Large intestine (tissue), 3 donors: ENCODE data around the gene SLC19A1. TPM values are rescaled to one million over a fixed set of nuclear protein-coding genes. Genes with fewer than 3 reads are reported as not detected.

Experiments
- DNase-seq, 2 donors: peaks; one replicate each; pipeline versions ENCODE4 v3.0.0 to v3.0.0-alpha.2; 2013
- H3K27ac ChIP-seq: one replicate; pipeline ENCODE4 v1.5.1; 2013; ENCODE audit warnings: low read length
- H3K27me3 ChIP-seq: 2 replicates; pipeline ENCODE4 v1.6.1; 2013; ENCODE audit warnings: low read length; ENCODE audit not compliant: control insufficient read depth, insufficient read depth
- H3K36me3 ChIP-seq: 2 replicates; pipeline ENCODE4 v1.6.1; 2013; ENCODE audit warnings: low read length; ENCODE audit not compliant: control insufficient read depth, insufficient read depth
- H3K4me1 ChIP-seq: one replicate; pipeline ENCODE4 v1.6.1; 2013; ENCODE audit warnings: low read length; ENCODE audit not compliant: control insufficient read depth, insufficient read depth
- H3K4me3 ChIP-seq: one replicate; pipeline ENCODE4 v1.5.1; 2013; ENCODE audit warnings: low read length
- H3K9me3 ChIP-seq: one replicate; pipeline ENCODE4 v1.6.1; 2013; ENCODE audit warnings: mild to moderate bottlenecking, low read depth, low read length, moderate library complexity; ENCODE audit not compliant: control insufficient read depth
- WGBS: methylation state at CpG from one replicate; pipeline ENCODE4 v1.1.5; 2013; ENCODE audit warnings: low lambda C conversion rate; ENCODE audit not compliant: insufficient coverage; 5-methylcytosine and 5-hydroxymethylcytosine counted together
- polyA plus RNA-seq: library from polyadenylated mRNA; unstranded; fragments of 120-200 nt; gene quantifications from one replicate; pipeline ENCODE4 v1.2.1, GENCODE V29; 2013

The SLC19A1 gene
- polyA plus RNA-seq, 1 donor = 22.1 TPM

DNA sequence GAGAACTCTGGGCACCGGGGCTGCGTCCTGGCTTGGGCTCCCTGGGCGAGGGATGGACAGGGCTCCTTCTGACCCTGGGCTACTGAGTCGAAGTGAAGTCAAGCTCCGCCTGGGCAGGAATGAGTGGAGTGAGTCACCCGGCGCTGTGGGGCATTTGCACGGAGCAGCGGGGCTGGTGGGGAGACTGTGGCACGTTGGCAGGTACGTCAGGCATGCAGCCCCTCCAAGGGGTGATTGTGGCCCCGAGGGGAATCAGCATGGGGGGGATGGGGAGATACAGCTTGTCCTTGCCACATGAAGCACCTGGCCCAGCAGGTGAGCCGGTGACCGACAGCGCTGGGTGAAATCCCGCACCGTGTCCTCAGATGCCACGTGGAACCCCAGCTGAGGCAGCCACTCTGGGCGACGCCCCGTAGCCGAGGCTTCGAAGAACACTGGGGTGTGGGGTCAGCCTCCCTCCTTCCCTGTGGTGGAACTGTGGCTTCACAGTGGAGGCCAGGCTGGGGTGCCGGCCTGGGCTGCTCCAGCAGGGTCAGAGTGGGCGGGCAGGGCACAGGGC, 74.9 kb downstream of the SLC19A1 start:
- H3K27ac ChIP-seq = no peak overlapping the region
- H3K27me3 ChIP-seq = no peaks in the 10 kb centered on the region
- H3K4me1 ChIP-seq = peaks cover 33% of the 10 kb centered on the region
- H3K9me3 ChIP-seq = peaks cover 6% of the 10 kb centered on the region
- WGBS = no CpG with 5 or more reads among the region's 25 CpGs
- H3K4me3 ChIP-seq = no peak overlapping the region
- no peak for DNase-seq
- no peaks in the 10 kb centered on the region for H3K36me3 ChIP-seq

DNA sequence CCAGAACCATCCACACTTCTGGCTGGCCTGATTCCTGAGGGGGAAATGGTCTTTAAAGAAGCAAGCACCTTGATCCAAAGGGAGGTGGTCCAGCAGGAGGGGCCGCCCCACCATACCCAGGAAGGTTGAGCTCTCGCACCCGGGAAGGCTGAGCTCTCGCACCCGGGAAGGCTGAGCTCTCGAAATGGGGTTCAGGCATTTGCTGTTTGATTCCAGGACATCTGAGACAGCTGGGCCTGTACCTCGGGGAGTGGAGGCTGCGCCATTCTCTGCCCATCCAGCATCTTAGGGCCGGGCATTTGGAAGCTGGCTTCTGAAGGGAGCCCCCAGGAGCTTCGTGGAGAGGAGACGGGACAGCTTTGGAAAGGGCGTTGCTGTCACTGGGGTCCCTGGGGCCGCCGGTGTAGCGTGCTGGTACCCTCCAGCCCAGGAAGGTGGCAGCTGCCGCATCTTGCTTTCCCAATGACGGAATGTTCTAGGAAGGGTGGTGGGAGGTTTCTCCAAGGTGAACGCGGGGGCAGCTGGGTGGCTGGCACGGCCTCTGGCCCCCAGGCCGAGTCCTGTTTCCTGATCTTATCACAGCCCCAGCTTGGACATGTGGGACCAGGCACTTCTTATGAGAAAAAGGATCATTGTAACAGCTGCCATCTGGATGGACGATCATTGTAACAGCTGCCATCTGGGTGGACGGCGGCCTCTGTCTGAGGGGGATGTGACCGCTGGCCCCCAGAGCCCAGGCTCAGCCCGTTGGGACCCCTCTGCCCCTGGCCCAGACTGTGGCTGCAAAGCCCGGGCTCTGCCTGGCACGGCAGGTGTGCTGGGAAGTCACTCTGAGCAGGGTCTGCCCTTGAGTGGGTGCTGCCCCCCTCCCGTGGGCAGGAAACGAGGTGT, 75.7 kb downstream of the SLC19A1 start:
- no peak overlapping the region for H3K4me3 ChIP-seq
- no peak overlapping the region for H3K27ac ChIP-seq
- no peaks in the 10 kb centered on the region for H3K36me3 ChIP-seq
- peaks cover 26% of the 10 kb centered on the region for H3K4me1 ChIP-seq
- DNase-seq = no peak
- WGBS = no CpG with 5 or more reads among the region's 30 CpGs
- H3K27me3 ChIP-seq = no peaks in the 10 kb centered on the region
- H3K9me3 ChIP-seq = peaks cover 6% of the 10 kb centered on the region

DNA sequence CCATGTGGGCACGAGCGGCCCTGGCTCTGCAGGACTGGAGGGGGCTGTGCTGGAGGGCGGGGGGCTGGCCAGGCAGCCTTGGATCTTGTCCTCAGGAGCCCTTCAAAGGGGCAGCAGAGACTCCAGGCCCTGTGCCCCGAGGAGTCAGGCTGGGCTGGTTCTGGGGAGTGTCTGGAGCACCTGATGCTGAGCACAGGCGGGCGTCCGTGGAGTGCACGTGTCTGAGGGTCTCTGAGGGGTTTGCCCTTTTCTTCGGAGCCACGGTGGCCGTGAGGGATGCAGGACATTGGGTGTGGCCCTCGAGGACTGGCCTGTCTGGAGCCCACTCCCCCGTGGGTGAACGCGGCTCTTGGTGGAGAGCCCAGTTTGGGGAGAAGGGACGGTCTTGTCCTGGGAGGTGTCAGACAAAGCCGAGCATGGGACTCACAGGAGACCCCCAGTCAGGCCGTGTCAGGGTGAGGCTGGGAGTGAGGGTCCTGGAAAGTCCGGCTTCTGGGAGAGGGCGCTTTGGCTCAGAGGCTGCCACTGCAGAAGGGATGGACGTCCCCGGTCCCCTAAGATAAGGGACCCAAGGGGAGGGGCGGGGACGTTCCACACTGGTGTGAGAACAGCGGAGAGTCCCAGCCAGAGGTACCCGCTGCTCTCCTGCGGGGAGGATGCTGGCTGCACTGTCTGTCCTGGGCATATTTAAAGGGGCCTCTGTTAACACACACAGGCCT, 76.5 kb downstream of the SLC19A1 start:
- Histone ChIP-seq H3K27me3 (no peaks in the 10 kb centered on the region), H3K36me3 (no peaks in the 10 kb centered on the region), H3K27ac (no peak overlapping the region), H3K9me3 (peaks cover 13% of the 10 kb centered on the region), H3K4me3 (no peak overlapping the region), H3K4me1 (peaks cover 18% of the 10 kb centered on the region)
- WGBS = no CpG with 5 or more reads among the region's 27 CpGs
- DNase-seq = no peak

DNA sequence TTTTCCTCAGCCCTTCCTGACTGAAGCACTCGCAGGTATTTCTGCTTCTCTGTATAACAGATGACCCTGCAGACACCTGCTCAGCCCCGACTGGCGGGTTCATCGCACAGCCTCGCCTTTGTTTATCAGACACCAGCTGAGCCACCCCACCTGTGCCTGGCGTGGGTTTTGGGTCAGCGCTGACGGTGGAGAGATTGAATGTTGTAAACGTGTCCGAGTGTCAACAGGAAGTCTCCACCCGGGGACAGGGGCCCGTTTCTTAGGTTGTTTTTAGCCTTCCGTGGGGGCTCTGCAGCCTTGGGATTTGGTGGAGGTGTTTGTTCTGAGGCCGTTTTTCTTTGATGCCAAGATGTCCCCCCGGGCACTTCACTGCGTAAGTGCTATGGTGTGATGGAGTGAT, 77.1 kb downstream of the SLC19A1 start:
- no CpG with 5 or more reads among the region's 16 CpGs for WGBS
- H3K4me3 ChIP-seq = no peak overlapping the region
- H3K36me3 ChIP-seq = no peaks in the 10 kb centered on the region
- no peak overlapping the region for H3K27ac ChIP-seq
- H3K4me1 ChIP-seq = peaks cover 12% of the 10 kb centered on the region
- no peaks in the 10 kb centered on the region for H3K27me3 ChIP-seq
- H3K9me3 ChIP-seq = peaks cover 15% of the 10 kb centered on the region
- no peak for DNase-seq

DNA sequence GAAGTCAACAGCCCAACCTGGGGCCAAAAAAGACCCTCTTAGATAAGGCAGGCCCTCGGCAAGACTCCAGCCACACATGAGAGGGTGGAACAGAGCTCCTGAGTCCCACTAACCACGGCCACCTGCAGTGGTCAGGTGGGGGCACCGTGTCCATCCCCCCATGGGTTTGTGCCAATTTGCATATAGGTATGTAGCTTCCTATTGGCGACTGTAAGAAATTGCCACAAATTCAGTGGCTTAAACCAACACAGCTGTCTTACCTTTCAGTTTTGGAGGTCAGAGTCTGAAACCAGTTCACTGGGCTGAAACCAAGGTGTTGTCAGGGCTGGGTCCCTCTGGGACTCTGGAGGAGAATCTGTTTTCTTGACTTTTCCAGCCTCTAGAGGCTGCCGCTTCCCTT, 77.9 kb downstream of the SLC19A1 start:
- no peaks in the 10 kb centered on the region for H3K27me3 ChIP-seq
- peaks cover 6% of the 10 kb centered on the region for H3K4me1 ChIP-seq
- peaks cover 17% of the 10 kb centered on the region for H3K9me3 ChIP-seq
- no peak overlapping the region for H3K4me3 ChIP-seq
- no peak for DNase-seq
- no peaks in the 10 kb centered on the region for H3K36me3 ChIP-seq
- no peak overlapping the region for H3K27ac ChIP-seq
- no CpG with 5 or more reads among the region's 5 CpGs for WGBS

DNA sequence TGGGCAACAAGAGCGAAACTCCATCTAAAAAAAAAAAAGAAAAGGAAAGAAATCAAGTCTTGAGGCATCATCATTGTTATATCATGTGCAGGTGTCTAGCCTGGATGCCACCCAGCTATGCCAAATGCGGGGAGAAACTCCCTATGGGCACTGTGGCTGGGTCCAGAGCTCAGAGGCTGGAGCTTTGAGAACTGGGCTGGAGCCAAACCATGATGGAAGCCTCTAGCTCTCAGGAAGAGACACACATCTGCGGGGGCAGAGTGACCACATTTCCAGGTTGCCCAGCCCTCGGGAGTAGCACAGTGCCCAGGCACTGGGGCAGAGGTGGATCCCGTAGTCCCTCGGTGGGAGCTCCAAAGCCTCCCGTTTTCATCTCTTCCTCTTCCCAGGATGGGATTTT, 78.4 kb downstream of the SLC19A1 start:
- Histone ChIP-seq H3K36me3 (no peaks in the 10 kb centered on the region), H3K4me1 (peaks cover 2% of the 10 kb centered on the region), H3K9me3 (peaks cover 17% of the 10 kb centered on the region), H3K27ac (no peak overlapping the region), H3K27me3 (no peaks in the 10 kb centered on the region), H3K4me3 (no peak overlapping the region)
- no peak for DNase-seq
- WGBS = no CpG with 5 or more reads among the region's 7 CpGs

DNA sequence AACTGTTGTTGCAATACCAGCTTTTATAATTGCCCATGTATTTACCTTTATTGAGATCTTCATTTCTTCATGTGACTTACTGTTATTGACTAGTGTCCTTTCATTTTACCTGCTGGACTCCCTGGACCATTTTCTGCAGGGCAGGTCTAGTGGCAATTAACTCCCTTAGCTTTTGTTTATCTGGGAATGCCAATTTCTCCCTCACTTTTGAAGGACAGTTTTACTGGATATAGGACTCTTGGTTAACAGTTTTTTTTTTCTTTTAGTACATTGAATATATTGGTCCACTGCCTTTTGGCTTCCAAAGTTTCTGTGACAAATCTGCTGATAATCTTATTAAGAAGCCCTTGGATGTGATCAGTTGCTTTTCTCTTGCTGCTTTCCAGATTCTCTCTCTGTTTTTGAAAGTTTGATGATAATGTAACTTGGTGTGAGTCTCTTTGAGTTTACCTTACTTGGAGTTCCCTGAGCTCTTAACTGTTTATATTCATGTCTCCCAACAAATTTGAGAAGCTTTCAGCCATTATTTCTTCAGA, 80.4 kb downstream of the SLC19A1 start:
- H3K4me1 ChIP-seq = peaks cover 2% of the 10 kb centered on the region

DNA sequence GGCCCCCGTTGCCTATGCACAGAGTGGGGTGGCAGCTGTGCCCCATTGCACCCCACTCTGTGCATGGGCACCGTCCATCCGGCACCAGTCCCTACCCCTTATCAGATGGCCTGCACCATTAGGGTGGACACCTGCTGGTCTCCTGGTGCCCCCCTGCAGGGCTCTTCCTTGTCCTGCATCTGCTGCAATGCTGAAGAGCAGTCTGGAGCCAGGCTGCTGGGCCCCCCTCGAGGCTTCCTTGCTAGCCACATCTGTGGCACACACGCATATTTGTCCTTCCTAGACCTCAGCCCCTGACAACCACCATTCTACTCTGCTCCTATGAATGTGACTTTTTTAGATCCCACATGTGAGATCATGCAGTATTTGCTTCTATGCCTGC, 80.9 kb downstream of the SLC19A1 start:
- Histone ChIP-seq H3K27me3 (no peaks in the 10 kb centered on the region), H3K27ac (no peak overlapping the region), H3K4me3 (no peak overlapping the region), H3K9me3 (peaks cover 11% of the 10 kb centered on the region), H3K36me3 (no peaks in the 10 kb centered on the region), H3K4me1 (peaks cover 2% of the 10 kb centered on the region)
- WGBS = no CpG with 5 or more reads among the region's 5 CpGs
- no peak for DNase-seq

More for the DNA sequence above, 80.4 kb downstream of the SLC19A1 start:
- Histone ChIP-seq H3K36me3 (no peaks in the 10 kb centered on the region), H3K9me3 (peaks cover 11% of the 10 kb centered on the region), H3K27me3 (no peaks in the 10 kb centered on the region), H3K4me3 (no peak overlapping the region), H3K27ac (no peak overlapping the region)
- DNase-seq = no peak

DNA sequence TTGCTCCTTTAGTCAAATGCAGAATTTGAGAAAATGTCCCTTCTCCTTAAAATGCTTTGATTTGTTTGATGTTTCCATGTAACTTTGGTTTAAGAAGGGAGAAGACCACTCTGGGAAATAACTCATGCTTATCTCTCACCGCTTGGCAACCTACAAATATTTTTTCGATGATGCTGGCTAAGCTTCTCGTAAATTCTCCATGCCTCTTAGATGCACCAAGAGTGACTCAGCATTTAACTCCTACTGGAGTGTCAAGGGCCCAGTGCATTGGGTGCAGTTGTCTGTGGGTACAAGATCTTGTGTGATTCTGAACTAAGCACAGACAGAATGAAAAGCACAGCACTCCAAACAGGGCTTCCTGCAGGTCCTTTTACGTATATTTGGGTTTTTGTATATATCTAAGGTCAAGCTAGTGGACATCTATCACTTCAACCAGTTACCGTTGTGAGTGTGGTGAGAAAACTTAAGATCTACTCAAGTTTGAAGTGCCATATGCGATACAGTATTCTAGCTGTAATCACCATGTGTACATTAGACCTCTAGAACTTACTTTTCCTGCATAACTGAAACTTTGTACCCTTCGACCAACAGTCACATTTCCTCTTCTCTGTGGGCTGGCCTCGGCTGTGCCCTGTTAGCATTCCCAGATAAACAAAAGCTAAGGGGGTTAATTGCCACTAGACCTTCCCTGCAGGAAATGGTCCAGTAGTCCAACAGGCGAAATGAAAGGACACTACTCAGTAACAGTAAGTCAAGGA, 81.5 kb downstream of the SLC19A1 start:
- no peak for DNase-seq
- Histone ChIP-seq H3K4me3 (no peak overlapping the region), H3K36me3 (no peaks in the 10 kb centered on the region), H3K9me3 (peaks cover 11% of the 10 kb centered on the region), H3K27me3 (no peaks in the 10 kb centered on the region), H3K27ac (no peak overlapping the region), H3K4me1 (peaks cover 2% of the 10 kb centered on the region)
- 80% methylated on average over 2 of the region's 9 CpGs for WGBS

DNA sequence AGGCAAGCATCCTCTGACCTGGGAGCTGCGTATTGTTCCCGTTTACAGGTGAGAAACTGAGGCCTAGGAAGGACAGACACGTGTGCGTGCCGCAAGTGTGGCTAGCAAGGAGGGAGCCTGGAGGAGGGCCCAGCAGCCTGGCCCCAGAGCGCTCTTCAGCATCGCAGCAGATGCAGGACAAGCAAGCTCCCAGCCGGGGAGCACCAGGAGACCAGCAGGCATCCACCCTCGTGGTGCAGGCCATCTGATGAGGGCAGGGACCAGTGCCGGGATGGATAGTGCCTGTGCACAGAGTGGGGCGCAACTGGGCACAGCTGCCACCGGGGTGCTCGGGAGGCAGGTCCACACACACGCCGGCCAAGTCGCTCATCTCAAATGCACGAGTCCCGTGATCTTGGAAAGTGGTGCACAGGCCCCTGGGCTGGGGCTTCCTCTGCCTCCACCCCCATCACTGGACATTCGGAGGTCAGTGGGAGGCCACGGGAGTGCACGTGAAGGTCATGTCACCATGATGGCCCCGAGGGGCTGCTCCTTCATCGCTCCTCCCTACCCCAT, 82.2 kb downstream of the SLC19A1 start:
- Histone ChIP-seq H3K36me3 (no peaks in the 10 kb centered on the region), H3K27me3 (no peaks in the 10 kb centered on the region), H3K9me3 (peaks cover 11% of the 10 kb centered on the region), H3K4me1 (peaks cover 2% of the 10 kb centered on the region), H3K4me3 (no peak overlapping the region), H3K27ac (no peak overlapping the region)
- DNase-seq = no peak
- WGBS = no CpG with 5 or more reads among the region's 23 CpGs
